ENCODE data around the gene KCNK5.
A peak's percentile ranks its signal among the peaks of the same experiment; 100 is the strongest.

The KCNK5 gene

DNA sequence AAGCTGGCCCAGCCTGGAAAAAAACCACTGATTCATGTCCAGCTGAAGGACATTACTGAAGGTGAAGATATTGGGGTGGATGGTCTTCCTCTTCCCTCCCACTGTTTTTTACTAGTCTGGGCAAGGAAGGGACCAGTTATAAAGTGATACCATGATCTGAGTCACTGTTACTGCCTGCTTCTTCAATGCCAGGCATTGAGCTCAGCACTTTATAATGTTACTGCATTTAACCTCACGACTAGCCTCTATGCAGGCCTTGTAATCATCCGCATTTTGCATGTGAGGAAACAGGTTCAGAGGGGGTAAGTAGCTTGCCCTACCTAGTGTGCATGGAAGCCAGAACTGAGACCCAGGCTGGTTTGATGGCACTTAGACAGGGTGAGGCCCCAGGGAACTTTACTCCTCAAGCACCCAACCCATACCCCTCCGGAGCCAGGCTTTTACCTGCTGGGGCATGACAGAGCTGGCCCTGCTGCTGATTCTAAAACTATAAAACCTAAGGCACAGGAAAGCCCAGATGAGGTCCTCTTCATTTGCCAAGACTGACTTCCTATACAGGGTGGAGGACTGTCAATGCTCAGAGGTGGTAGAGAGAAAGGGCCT, 11.0 kb upstream of the KCNK5 start:
- DNase-seq, result no peak

DNA sequence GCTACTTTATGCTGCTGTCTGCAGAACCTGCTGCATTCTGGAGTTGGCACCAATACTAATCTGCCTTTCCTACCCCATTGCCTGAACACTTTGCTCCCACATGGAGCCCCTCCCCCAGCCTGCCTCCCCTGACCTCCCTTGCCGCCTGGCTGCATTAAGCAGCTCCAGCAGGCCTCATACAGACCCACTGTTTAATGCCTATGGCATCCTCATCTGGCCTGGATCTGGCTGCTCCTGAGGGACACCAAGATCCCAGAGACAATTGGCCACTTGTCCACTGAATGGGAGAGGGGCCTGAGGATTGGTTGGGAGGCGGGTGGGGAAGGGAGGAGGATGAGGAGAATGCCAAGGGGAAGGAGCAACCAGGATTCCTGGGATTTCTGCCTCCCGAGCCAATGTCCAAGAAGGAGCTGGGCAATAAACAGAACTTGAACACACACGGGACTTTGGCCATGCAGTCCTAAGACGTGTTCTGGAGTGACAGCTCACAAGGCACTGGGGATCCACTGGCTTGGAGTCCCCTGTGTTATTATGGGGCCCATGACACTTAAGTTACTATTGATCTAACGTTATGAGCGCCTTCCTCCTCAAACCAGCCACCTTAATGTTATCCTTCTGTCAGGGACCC, 10.4 kb upstream of the KCNK5 start:
- DNase-seq, result no peak

DNA sequence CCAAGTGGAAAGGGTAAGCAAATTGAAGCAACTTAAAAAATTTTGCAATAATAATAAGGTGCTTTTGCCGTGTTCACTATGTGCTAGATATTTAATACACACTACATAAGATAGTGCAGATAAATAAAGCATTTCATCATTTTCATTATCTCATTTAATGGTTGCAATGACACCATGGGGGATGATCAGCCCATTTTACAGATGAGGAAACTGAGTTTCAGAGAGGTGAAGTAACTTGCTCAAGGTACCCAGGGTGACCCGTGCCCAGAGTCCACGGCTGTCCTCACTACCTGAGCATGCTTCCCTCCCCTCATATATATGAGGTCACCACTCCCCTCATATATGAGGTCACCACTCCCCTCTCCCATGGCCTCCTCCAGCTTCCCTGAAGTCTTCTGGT, 7.5 kb upstream of the KCNK5 start:
- no peak for DNase-seq

DNA sequence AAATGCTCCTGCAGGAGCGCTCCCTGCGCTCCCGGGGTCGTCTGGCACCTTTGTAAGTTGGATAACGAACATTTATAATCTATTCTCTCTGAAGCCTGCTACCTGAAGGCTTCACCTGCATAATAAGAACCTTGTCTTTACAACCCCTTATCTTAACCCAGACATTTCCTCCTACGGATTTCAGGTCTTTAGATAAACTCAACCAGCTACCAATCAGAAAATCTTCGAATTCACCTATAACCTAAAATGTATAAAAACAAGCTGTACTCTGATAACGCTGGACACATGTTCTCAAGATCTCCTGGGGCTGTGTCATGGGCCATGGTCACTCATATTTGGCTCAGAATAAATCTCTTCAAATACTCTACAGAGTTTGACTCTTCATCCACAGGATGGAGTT, 4.1 kb upstream of the KCNK5 start:
- no peak for DNase-seq

- DNase-seq, result no peak
Measured at GRCh38 chr6:39231521-39232243, 2.4 kb upstream of the KCNK5 start.

DNA sequence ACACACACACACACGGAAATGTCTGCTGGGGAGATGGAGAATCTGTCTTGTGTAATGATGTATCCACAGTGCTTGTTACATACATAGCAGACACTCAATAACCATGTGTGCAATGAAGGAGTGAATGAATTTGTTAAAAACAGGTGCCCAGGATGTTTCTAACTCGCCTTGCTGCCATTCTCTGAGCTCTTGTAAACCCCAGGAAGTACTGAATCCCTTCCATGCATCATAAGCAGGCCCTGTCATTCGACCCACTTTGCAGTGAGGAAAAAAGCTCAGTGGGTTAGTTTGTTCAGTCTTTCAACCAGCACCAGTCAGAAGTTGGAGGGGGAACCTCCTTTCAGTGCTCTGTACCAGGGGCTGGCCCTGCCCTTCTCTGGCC, 1.4 kb upstream of the KCNK5 start:
- no peak for DNase-seq

GRCh38 chr6:39228111-39228971, 934 bp downstream of the KCNK5 start:
- peak; percentile 50 for DNase-seq

- no peak for DNase-seq
Measured at GRCh38 chr6:39227476-39227875, 1.8 kb downstream of the KCNK5 start.

GRCh38 chr6:39226639-39227329, 2.5 kb downstream of the KCNK5 start:
- DNase-seq, result peak; percentile 38

GRCh38 chr6:39225946-39226437, 3.3 kb downstream of the KCNK5 start:
- DNase-seq, result peak; percentile 60

- DNase-seq, result no peak
Measured at GRCh38 chr6:39225543-39225942, 3.7 kb downstream of the KCNK5 start.

GRCh38 chr6:39224523-39225182, 4.6 kb downstream of the KCNK5 start:
- no peak for DNase-seq

DNA sequence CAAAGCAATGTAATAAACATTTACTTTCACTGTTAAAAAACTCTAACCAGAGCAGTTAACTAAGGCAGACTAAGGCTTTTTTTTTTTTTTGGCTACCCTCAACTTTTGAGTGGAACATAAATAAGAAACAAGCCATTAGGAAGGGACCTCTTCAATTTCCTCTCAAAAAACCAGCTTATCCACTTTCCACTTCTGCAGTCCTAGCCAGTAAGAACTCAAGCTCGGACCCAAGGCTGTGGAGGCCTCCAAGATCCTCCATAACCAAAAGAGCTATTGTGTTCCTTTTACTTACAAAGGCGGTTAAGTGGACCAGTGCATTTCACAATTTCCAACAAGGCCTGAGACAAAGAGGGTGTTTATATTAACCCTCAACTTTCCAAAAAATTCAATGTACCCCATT, 5.3 kb downstream of the KCNK5 start:
- no peak for DNase-seq

GRCh38 chr6:39223555-39223954, 5.7 kb downstream of the KCNK5 start:
- no peak for DNase-seq

DNA sequence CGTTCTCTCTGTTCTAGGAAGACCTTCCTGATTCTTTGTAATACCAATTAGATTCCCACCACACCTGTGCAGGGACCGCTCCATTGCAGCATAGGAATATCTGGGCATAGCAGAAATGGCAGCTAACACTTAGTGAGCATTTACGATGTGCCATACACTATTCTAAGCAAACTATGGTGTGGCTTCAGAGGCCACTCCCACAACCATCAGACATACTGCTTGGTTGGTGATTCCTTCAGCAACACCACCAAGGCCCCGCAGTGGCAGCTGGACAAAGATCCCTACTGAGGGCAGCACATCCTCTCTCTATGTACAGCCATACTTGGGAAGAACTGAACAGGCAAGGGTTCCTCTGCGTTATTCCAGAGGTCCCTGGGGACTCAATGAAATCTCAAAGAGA, 6.2 kb downstream of the KCNK5 start:
- DNase-seq, result no peak

GRCh38 chr6:39221779-39222641, 7.3 kb downstream of the KCNK5 start:
- DNase-seq, result no peak

- no peak for DNase-seq
Measured at GRCh38 chr6:39221115-39221514, 8.2 kb downstream of the KCNK5 start.

DNA sequence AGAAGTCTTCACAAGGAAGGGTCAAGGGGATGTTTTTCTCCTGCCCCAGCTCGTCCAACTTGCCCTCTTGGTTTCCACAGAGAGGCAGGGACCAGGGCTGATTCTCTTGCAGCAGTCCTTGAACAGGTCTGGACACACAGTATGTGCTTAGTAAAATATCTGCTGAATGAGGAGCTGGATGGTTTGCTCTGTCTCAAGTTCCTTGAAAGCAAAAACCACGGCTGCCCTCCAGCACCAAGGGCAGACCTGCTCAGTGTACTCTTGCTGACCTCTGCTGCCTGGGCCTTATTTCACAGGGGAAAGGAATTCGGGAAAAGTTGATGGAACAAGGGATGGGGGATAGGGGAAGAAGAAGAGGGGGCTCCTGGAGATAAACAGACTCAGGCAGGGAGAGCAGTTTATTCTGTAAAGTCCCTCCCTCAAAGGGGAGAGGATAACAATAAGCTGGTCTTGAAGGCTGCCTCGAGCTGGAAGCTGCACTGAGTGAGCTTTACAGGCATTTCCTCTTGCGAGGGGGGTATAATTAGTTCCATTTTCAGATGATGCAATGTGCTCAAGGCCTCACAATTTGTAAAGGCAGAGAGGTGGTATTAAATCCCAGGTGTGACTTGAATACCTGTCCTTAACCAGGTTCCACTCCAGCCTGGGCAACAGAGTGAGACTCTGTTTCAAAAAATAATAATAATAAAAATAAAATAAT, 10.3 kb downstream of the KCNK5 start:
- peak; percentile 47 for DNase-seq

- no peak for DNase-seq
Measured at GRCh38 chr6:39217177-39217864, 12.0 kb downstream of the KCNK5 start.

DNA sequence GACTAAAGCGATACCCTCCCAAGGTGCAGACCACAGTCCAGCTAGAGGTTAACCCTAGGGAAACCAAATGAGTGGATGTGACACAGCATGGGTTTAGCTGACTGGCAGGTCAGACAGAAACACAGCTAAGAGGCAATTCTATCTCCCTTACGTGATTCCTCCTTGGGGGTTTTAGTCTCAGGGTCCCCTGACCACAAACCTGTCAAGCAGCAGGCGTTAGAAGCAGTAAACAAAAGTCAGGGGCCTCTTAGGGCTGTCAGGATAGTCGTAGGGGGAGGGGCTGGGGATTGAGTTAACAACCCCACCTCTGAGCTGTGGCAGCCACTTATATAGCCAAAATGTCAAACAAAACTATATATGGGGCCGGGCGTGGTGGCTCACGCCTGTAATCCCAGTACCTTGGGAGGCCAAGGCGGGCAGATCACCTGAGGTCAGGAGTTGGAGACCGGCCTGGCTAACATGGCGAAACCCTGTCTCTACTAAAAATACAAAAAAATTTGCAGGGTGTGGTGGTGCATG, 13.6 kb downstream of the KCNK5 start:
- DNase-seq, result no peak
